Activated effector memory CD4-positive, alpha-beta T cell treated with Interleukin-2 at 50 U/mL for 16 hours (primary cell): ENCODE measurements around the gene TKTL1.
A peak's percentile ranks its signal among the peaks of the same experiment; 100 is the strongest.

Experiments used
- DNase-seq: peaks from one replicate; pipeline ENCODE4 v3.0.0-alpha.2; 2020

TKTL1 gene

GRCh38 chrX:154363706-154364439 lies 68.3 kb downstream of the TKTL1 start:
- DNase-seq, result no peak

GRCh38 chrX:154365052-154365600 lies 69.5 kb downstream of the TKTL1 start:
- no peak for DNase-seq

- DNase-seq, result no peak
These were observed 70.5 kb downstream of the TKTL1 start for GRCh38 chrX:154365997-154366665.

- DNase-seq, result no peak
These were observed 71.1 kb downstream of the TKTL1 start for GRCh38 chrX:154366666-154367055.

GRCh38 chrX:154367474-154368308 lies 72.1 kb downstream of the TKTL1 start:
- DNase-seq, result no peak

- DNase-seq, result peak; percentile 87
These were observed 73.2 kb downstream of the TKTL1 start for GRCh38 chrX:154368630-154369448.

- DNase-seq, result peak; percentile 71
These were observed 74.1 kb downstream of the TKTL1 start for GRCh38 chrX:154369449-154370299.

GRCh38 chrX:154370300-154371016 lies 74.9 kb downstream of the TKTL1 start:
- no peak for DNase-seq

- peak; percentile 86 for DNase-seq
These were observed 75.6 kb downstream of the TKTL1 start for GRCh38 chrX:154371017-154371788.

- no peak for DNase-seq
These were observed 76.2 kb downstream of the TKTL1 start for GRCh38 chrX:154371789-154372300.

GRCh38 chrX:154372612-154373022 lies 77.0 kb downstream of the TKTL1 start:
- DNase-seq, result peak; percentile 19

- DNase-seq, result no peak
These were observed 78.0 kb downstream of the TKTL1 start for GRCh38 chrX:154373340-154374306.

GRCh38 chrX:154374313-154375155 lies 78.9 kb downstream of the TKTL1 start, which contains the start of gene FLNA:
TSS of gene FLNA (minus strand) at chrX:154374634. CDS start at chrX:154371245, 3,389 bp downstream.
- no peak for DNase-seq

- DNase-seq, result no peak
These were observed 79.5 kb downstream of the TKTL1 start for GRCh38 chrX:154375156-154375504.

GRCh38 chrX:154376774-154377173 lies 81.2 kb downstream of the TKTL1 start:
- no peak for DNase-seq

- DNase-seq, result no peak
These were observed 82.6 kb downstream of the TKTL1 start for GRCh38 chrX:154378059-154378798.
